HFF-Myc (cell line): Measurements from ENCODE around the gene USP36.

Source experiments
- DNase-seq: peaks from one replicate; pipeline ENCODE4 v3.0.0-alpha.2; 2011; ENCODE audit warnings: low read depth; ENCODE audit errors: extremely low read depth
- H3K4me3 ChIP-seq: replicated peaks from 2 replicates; pipeline ENCODE4 v1.5.1; 2011; ENCODE audit warnings: low read depth, mild to moderate bottlenecking, control low read depth, low read length
- TF ChIP-seq, protein P1 (sequence below): IDR thresholded peaks from 2 replicates; pipeline ENCODE4 v1.5.1; 2012; ENCODE audit warnings: mild to moderate bottlenecking, low read depth, low read length, control low read depth; ENCODE audit errors: missing control alignments

USP36 gene

DNA sequence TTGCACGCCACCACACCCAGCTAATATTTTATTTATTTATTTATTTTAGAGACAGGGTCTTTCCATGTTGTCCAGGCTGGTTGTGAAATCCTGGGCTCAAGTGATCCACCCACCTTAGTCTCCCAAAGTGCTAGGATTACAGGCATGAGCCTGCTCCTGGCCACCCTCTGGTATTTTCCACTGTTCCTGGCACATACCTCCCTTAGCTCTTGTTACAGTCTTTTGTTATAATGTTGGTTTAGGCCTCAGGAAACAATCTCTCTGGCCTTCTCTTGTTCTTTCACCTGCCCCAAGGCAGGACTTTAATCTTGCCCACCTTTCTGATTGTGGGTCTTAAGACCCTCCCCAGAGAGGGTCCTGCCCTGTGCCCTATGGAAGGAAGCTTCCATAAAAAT, 55.0 kb downstream of the USP36 start:
- TF ChIP-seq, protein P1, sequence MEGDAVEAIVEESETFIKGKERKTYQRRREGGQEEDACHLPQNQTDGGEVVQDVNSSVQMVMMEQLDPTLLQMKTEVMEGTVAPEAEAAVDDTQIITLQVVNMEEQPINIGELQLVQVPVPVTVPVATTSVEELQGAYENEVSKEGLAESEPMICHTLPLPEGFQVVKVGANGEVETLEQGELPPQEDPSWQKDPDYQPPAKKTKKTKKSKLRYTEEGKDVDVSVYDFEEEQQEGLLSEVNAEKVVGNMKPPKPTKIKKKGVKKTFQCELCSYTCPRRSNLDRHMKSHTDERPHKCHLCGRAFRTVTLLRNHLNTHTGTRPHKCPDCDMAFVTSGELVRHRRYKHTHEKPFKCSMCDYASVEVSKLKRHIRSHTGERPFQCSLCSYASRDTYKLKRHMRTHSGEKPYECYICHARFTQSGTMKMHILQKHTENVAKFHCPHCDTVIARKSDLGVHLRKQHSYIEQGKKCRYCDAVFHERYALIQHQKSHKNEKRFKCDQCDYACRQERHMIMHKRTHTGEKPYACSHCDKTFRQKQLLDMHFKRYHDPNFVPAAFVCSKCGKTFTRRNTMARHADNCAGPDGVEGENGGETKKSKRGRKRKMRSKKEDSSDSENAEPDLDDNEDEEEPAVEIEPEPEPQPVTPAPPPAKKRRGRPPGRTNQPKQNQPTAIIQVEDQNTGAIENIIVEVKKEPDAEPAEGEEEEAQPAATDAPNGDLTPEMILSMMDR = no peak
- no peak overlapping the region for H3K4me3 ChIP-seq
- no peak for DNase-seq

DNA sequence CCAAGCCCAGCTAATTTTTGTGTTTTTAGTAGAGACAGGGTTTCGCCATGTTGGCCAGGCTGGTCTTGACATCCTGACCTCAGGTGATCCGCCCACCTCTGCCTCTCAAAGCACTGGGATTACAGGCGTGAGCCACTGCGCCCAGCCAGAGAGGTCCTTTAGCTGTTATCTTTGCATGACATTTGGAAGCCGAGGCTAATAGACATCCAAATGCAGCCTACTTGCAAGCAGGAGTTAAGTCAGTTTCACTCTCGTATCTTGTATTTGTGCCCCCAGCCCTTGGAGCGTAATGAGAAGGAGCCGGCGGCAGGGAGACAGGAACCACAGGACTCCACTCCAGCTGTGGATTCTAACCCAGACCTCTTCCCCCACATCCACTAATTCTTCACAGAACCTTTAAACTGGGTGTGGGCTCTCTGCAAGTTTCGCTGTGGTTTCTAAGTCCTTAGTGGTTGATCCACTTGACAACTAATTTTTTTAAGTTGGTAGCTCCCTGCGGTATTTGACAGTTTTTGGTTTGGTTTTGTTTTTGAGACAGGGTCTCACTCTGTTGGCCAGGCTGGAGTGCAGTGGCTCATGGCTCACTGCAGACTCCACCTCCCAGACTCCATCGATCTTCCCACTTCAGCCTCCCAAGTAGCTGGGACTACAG, 55.5 kb downstream of the USP36 start:
- DNase-seq = no peak
- H3K4me3 ChIP-seq = no peak overlapping the region
- TF ChIP-seq, protein P1 = no peak

DNA sequence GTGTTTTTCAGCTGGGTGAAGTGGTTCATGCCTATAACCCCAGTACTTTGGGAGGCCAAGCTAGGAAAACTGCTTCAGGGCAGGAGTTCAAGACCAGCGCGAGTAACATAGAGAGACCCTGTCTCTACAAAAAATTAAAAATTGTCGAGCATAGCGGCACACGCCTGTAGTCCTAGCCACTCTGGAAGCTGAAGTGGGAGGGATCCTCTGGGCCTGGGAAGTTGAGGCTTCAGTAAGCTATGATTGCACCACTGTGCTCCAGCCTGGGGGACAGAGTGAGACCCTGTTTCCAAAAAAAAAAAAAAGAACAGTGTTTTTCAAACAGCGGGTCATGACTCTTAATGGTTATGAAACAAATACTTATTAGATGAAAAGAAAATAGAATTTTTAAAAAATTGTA, 56.3 kb downstream of the USP36 start:
- TF ChIP-seq, protein P1 = no peak
- DNase-seq = no peak
- H3K4me3 ChIP-seq = no peak overlapping the region

DNA sequence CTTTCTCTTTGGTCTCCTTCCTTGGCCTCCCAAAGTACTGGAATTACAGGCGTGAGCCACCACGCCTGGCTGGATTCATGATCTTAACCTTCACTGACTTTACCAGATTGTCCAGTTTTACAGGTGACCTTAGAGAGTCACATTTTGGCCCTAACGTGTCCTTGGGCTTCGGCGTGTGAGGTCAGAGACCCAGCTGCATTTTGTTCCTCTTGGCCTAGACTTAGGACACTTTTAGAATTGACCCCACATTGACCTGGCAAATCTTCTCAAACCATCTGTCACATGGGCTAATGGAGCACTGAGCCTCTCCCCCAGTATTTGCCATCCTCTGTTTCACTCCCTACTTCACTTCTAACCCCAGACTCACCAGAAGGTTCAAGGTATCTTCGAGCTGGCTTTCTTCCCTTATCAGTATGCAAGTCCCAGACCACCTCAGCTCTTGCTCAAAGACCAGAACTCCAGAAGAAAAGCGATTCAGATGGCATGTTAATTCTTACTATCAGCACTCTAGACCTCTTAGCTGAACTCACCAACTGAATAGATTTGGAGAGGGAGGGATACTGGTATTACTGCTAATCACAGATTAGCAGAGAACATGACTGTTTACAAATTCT, 56.8 kb downstream of the USP36 start:
- DNase-seq = no peak

DNA sequence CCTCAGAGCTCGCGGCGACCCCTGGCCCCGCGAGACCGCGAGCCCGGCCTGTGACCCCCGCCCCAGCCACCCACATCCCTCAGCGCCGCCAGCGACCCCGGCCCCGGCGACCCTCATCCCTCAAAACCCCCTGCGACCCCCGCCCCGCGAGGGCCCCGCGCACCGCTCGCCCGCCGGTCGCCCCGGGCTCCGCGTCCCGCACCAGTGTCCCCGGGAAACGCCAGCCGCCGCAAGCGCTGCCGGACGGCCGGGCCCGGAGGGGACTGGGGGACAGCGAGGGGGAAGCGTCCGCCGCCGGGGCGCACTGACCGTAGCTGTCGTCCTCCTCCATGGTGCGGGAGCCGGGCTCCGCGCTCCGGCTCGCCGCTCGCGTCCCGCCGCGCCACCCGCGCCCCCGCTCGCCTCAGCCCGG, 58.7 kb downstream of the USP36 start, which contains the start of gene CYTH1:
TSS of gene CYTH1 (minus strand) at position 381 of the 412 bp plus-strand sequence. CDS start at position 331, 50 bp downstream.
- TF ChIP-seq, protein P1 = no peak
- no peak for DNase-seq
- H3K4me3 ChIP-seq = peak within 1 kb of the TSS; percentile 69

More for the DNA sequence above, 56.8 kb downstream of the USP36 start:
- TF ChIP-seq, protein P1 = no peak
- H3K4me3 ChIP-seq = no peak overlapping the region

DNA sequence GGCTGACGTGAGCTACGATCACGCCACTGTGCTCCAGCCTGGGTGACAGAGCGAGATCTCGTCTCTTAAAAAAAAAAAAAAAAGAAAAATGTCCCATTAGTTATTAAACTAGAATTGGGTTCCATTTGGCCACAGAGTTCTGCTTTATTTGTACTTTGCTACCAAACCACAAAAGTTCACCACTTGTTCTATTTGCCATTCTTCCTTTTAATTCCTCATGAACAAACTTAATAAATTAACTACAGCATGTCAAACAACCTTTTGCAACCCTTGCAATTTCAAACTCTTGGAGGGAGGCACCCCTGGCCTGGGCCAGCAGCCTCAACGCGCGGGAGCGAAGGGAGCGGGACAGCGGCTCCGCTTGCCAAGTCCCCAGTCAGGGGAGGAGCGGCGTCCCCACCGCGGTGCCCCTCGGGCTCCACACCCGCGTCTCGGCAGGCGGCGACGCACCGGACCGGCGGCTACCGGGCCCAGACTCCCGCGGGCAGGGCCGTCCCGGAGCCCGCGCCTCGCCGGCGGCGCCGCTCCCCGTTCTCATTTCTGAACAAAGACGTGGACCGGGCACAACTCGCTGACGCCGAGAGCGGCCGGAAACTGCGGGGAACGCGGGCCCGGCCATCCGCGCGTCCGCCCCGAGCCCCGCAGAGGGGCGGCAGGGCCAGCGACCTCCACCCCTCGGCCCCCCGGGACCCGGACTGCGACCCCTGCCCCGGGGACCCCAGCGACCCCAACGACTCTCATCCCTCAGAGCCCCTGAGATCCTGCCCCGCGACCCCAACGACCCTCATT, 59.3 kb downstream of the USP36 start:
- DNase-seq = no peak
- TF ChIP-seq, protein P1 = no peak
- peak overlapping the region; percentile 69 for H3K4me3 ChIP-seq
